Right lobe of liver (tissue), 6 donors: Measurements from ENCODE around the gene PRND. TPM values are rescaled to one million over a fixed set of nuclear protein-coding genes. Genes with fewer than 3 reads are reported as not detected.
A peak's percentile ranks its signal among the peaks of the same experiment; 100 is the strongest.

ENCODE experiments used
- ATAC-seq, 4 donors: fragments of 200-7000 bp; cut with Tn5 transposase; one replicate each; pipeline ENCODE4 v1.9.1; 2020; ENCODE audit warnings: mild to moderate bottlenecking in 4 of 4, moderate library complexity in 4 of 4
- DNase-seq, 3 donors: peaks; one replicate each; pipeline ENCODE4 v3.0.0-alpha.2; 2020
- H3K27ac ChIP-seq, 3 donors: fragments of 200-600 bp; one replicate each; pipeline ENCODE4 v1.8.0; 2022
- H3K27me3 ChIP-seq, 2 donors: fragments of 200-600 bp; one replicate each; pipeline ENCODE4 v1.8.0; 2022
- H3K36me3 ChIP-seq, 4 donors: fragments of 200-600 bp; sonication (generic) in 1 of 4; one replicate each; pipeline versions ENCODE4 v1.5.1 to v1.8.0; 2017 to 2022; ENCODE audit warnings: control low read depth in 1 of 4
- H3K4me1 ChIP-seq, 4 donors: fragments of 200-600 bp; sonication (generic) in 1 of 4; one replicate each; pipeline versions ENCODE4 v1.5.1 to v1.8.0; 2017 to 2022; ENCODE audit warnings: control low read depth in 1 of 4
- H3K4me3 ChIP-seq, 3 donors: fragments of 200-600 bp; one replicate each; pipeline ENCODE4 v1.8.0; 2022
- H3K9me3 ChIP-seq, 4 donors: fragments of 200-600 bp; sonication (generic) in 1 of 4; one replicate each; pipeline versions ENCODE4 v1.5.1 to v1.8.0; 2017 to 2022; ENCODE audit warnings: control low read depth in 1 of 4
- CTCF ChIP-seq, 4 donors: fragments of 200-600 bp in 3 of 4; fragments of 450-650 bp in 1 of 4; IDR thresholded peaks; one replicate each; pipeline versions ENCODE4 v1.5.1 to v1.8.0; 2016 to 2022; ENCODE audit warnings: antibody characterized with exemption in 4 of 4, mild to moderate bottlenecking in 2 of 4
- POLR2A ChIP-seq: fragments of 450-650 bp; IDR thresholded peaks from one replicate; pipeline ENCODE4 v1.6.1; 2017; ENCODE audit warnings: antibody characterized with exemption, mild to moderate bottlenecking
- WGBS: methylation state at CpG from one replicate; pipeline ENCODE4 v1.1.6; 2018; ENCODE audit warnings: low coverage, low lambda C conversion rate; ENCODE audit not compliant: insufficient coverage; ENCODE audit errors: missing lambda C conversion rate; 5-methylcytosine and 5-hydroxymethylcytosine counted together
- intact Hi-C, 2 donors: fragments of 100-400 bp; cut with DNase I; formaldehyde crosslinking; loops; one replicate each; pipeline versions ENCODE4 v1.11.2 to v1.14.1; 2022
- total RNA-seq, 6 experiments: library from RNA; depleted of rRNA in 2 of 6; stranded (reverse); fragments of >200 nt in 2 of 6; fragmentation: NEBNext Ultra II Directional in 3 of 6; extraction: Animal tissue kit (Norgen Biotek cat#: 25700) in 3 of 6; gene quantifications; one replicate each; pipeline versions ENCODE4 v1.1.0 to v1.2.4, GENCODE V29; 2016 to 2023
- donor health status: DM: no; HTN: yes; CAD: no.
- donor health status: DM: no; HTN: no; CAD: no.
- donor health status: DM: no; HTN: no; CAD: no.
- donor health status: DM: no; HTN: yes; CAD: no.
- donor health status: DM: no; HTN: yes; CAD: no.

PRND gene
- total RNA-seq, 6 experiments from 2014 or later: not detected

GRCh38 chr20:4719190-4719589 lies 2.5 kb upstream of the PRND start:
- ATAC-seq (no peak), DNase-seq (no peak)
- WGBS: 83% methylated on average over 2 of the region's 2 CpGs
- H3K4me1 ChIP-seq: peaks cover 0 to 5% (median 0%) of the 10 kb centered on the region in 4 donors
- H3K4me3 ChIP-seq: no peak overlapping the region
- TF ChIP-seq CTCF (IDR thresholded peaks at IDR 0.05): no peak
- H3K27ac ChIP-seq: no peak overlapping the region
- intact Hi-C loops: no loop called here
- no peaks in the 10 kb centered on the region for H3K27me3 ChIP-seq
- H3K36me3 ChIP-seq: no peaks in the 10 kb centered on the region
- H3K9me3 ChIP-seq: no peaks in the 10 kb centered on the region

- peaks cover 0 to 5% (median 0%) of the 10 kb centered on the region in 4 donors for H3K4me1 ChIP-seq
- ATAC-seq (peak; percentile 84 to 94 (median 90)), DNase-seq (peak; percentile 70 to 75 (median 70))
- H3K27me3 ChIP-seq: no peaks in the 10 kb centered on the region
- TF ChIP-seq CTCF (IDR thresholded peaks at IDR 0.05) (peak; percentile 67 to 79 (median 69)), POLR2A (no peak)
- no peaks in the 10 kb centered on the region for H3K36me3 ChIP-seq
- no peaks in the 10 kb centered on the region for H3K9me3 ChIP-seq
- H3K4me3 ChIP-seq: no peak overlapping the region
- peak overlapping the region in 2 of 3 donors; percentile 33 to 39 for H3K27ac ChIP-seq
- WGBS: 18% methylated on average over 17 of the region's 18 CpGs
- intact Hi-C loops: loop anchor here in 1 of 2 donors (5.0 kb wide), 1 partner anchor 113 kb away; no protein-coding TSS in a partner anchor
These were observed 1.4 kb upstream of the PRND start for GRCh38 chr20:4720041-4720976.

GRCh38 chr20:4720977-4721349 lies 746 bp upstream of the PRND start:
- Histone ChIP-seq H3K4me1 (peaks cover 0 to 5% (median 0%) of the 10 kb centered on the region in 4 donors), H3K4me3 (no peak overlapping the region), H3K27me3 (no peaks in the 10 kb centered on the region), H3K9me3 (no peaks in the 10 kb centered on the region), H3K27ac (no peak overlapping the region), H3K36me3 (no peaks in the 10 kb centered on the region)
- DNase-seq (no peak), ATAC-seq (peak in 2 of 4 donors; percentile 7 to 16)
- intact Hi-C loops: loop anchor here in 1 of 2 donors (5.0 kb wide), 1 partner anchor 114 kb away; no protein-coding TSS in a partner anchor
- no peak for TF ChIP-seq CTCF (IDR thresholded peaks at IDR 0.05)
- TF ChIP-seq POLR2A: no peak
- WGBS: 27% methylated on average over 10 of the region's 10 CpGs

GRCh38 chr20:4722571-4722970 lies 862 bp downstream of the PRND start:
- intact Hi-C loops: loop anchor here in 1 of 2 donors (5.0 kb wide), 1 partner anchor 115 kb away; no protein-coding TSS in a partner anchor

More at GRCh38 chr20:4722571-4722970, 862 bp downstream of the PRND start:
- no peak for DNase-seq
- no peaks in the 10 kb centered on the region for H3K9me3 ChIP-seq
- H3K4me1 ChIP-seq: peaks cover 0 to 5% (median 0%) of the 10 kb centered on the region in 4 donors
- H3K4me3 ChIP-seq: no peak overlapping the region
- H3K36me3 ChIP-seq: no peaks in the 10 kb centered on the region
- TF ChIP-seq POLR2A (no peak), CTCF (IDR thresholded peaks at IDR 0.05) (no peak)
- no peak for ATAC-seq
- no peaks in the 10 kb centered on the region for H3K27me3 ChIP-seq
- H3K27ac ChIP-seq: no peak overlapping the region
- WGBS: 10% methylated on average over 2 of the region's 5 CpGs
